BLaER1 (cell line): ENCODE data around the gene SCNN1G.

Experiments
- H3K27ac ChIP-seq: shearing (Covaris generic); formaldehyde crosslinking; 2 replicates; pipeline ENCODE4 v1.8.1; 2022
- H3K27me3 ChIP-seq: shearing (Covaris generic); formaldehyde crosslinking; 2 replicates; pipeline ENCODE4 v1.8.1; 2022
- H3K36me3 ChIP-seq: shearing (Covaris generic); formaldehyde crosslinking; 2 replicates; pipeline ENCODE4 v1.8.1; 2022
- H3K4me1 ChIP-seq: shearing (Covaris generic); formaldehyde crosslinking; 2 replicates; pipeline ENCODE4 v1.8.1; 2022
- H3K4me2 ChIP-seq: shearing (Covaris generic); formaldehyde crosslinking; 2 replicates; pipeline ENCODE4 v1.8.1; 2022
- H3K4me3 ChIP-seq: shearing (Covaris generic); formaldehyde crosslinking; 2 replicates; pipeline ENCODE4 v1.8.1; 2022
- H3K9ac ChIP-seq: shearing (Covaris generic); formaldehyde crosslinking; 2 replicates; pipeline ENCODE4 v1.8.1; 2022
- H3K9me3 ChIP-seq: shearing (Covaris generic); formaldehyde crosslinking; 2 replicates; pipeline ENCODE4 v1.8.1; 2022
- H4K20me1 ChIP-seq: shearing (Covaris generic); formaldehyde crosslinking; 2 replicates; pipeline ENCODE4 v1.8.1; 2022
- Cebpa-rat ChIP-seq: shearing (Covaris generic); IDR thresholded peaks from 2 replicates; pipeline ENCODE4 v1.8.1; 2022

Gene SCNN1G

DNA sequence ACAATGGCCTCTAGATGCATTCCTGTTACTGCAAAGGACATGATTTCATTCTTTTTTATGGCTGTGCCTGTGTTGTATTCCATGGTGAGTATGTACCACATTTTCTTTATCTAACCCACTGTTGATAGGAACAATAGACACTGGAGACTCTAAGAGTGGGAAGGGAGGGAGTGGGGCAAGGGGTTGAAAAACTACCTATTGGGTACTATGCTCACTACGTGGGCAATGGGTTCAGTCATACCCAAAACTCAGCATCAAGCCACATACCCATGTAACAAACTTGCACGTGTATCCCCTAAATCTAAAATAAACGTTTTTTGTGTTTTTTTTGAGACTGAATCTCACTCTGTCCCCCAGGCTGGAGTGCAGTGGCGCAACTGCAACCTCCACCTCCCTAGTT, 72.5 kb downstream of the SCNN1G start:
- TF ChIP-seq Cebpa-rat = no peak
- H3K9ac ChIP-seq = no peak overlapping the region

DNA sequence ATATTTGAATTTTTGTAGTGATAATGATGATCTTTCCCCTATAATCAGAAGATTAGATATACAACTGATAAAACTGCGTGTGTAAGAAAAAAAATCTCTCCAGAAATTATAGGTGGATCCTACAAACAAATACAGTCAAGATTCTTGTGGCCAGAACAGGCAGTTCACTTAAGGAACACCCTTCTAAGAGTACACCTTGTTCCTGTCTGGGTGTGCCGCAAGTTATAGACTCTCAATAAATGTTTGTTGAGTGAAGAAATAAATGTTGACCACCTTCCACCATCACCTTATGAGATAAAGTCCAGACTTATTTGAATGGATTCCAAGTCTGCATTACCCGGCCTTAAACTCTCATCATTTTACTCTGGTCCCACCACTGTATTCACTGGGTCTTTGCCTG, 73.9 kb downstream of the SCNN1G start:
- Histone ChIP-seq H3K27ac (no peak overlapping the region), H4K20me1 (no peaks in the 10 kb centered on the region), H3K36me3 (no peaks in the 10 kb centered on the region), H3K9me3 (0 out of 2 replicates have a peak, but pooled peaks cover 3% of the 10 kb centered on the region), H3K4me3 (no peak overlapping the region), H3K4me1 (no peaks in the 10 kb centered on the region), H3K4me2 (no peak overlapping the region), H3K27me3 (no peaks in the 10 kb centered on the region), H3K9ac (no peak overlapping the region)
- no peak for TF ChIP-seq Cebpa-rat

More for the DNA sequence above, 72.5 kb downstream of the SCNN1G start:
- H3K27ac ChIP-seq = no peak overlapping the region
- no peaks in the 10 kb centered on the region for H4K20me1 ChIP-seq
- H3K4me1 ChIP-seq = no peaks in the 10 kb centered on the region
- H3K9me3 ChIP-seq = peaks cover 9% of the 10 kb centered on the region; the same call in 1 of the 2 replicates
- H3K36me3 ChIP-seq = no peaks in the 10 kb centered on the region
- H3K4me2 ChIP-seq = no peak overlapping the region
- no peaks in the 10 kb centered on the region for H3K27me3 ChIP-seq
- no peak overlapping the region for H3K4me3 ChIP-seq

DNA sequence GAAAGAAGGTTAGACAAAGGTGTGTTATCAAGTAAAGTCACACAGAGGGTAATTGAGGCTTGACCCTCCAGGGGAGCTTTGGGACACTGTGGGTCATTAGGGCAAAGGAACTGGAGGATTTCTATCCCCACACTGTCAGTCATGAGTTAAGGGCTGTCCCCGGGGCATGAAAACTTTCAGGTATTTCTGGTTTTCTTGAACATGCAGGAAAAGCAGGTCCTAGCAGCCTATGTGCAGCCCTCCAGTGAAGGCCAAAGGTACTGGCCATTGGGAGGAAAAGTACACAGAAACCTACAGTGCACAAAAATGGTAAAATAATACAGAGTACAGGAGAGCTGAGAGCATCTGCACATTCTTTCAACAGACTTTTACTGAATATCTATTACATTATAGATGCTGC, 75.1 kb downstream of the SCNN1G start:
- Histone ChIP-seq H3K9ac (no peak overlapping the region), H3K27me3 (no peaks in the 10 kb centered on the region), H3K36me3 (no peaks in the 10 kb centered on the region), H3K4me1 (no peaks in the 10 kb centered on the region), H3K4me3 (no peak overlapping the region), H3K27ac (no peak overlapping the region), H3K9me3 (0 out of 2 replicates have a peak, but pooled peaks cover 3% of the 10 kb centered on the region), H4K20me1 (no peaks in the 10 kb centered on the region), H3K4me2 (no peak overlapping the region)
- no peak for TF ChIP-seq Cebpa-rat

DNA sequence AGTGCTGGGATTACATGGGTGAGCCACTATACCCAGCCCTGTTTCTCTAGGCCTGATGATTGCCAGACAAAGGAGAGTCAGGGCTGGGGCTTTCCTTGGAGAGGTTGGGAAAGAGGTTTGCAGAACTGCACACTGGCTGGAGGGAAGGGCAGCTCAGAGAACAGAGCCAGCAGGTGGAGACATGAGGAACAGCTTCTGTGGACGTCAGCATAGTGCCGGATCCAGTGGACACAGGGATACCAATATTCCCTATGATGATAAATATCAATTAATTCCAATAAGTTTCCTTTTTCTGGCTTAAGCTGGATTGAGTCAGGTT, 76.3 kb downstream of the SCNN1G start:
- H3K27me3 ChIP-seq = no peaks in the 10 kb centered on the region
- no peak overlapping the region for H3K9ac ChIP-seq
- H3K9me3 ChIP-seq = 0 out of 2 replicates have a peak, but pooled peaks cover 3% of the 10 kb centered on the region
- no peak overlapping the region for H3K27ac ChIP-seq
- no peaks in the 10 kb centered on the region for H3K36me3 ChIP-seq
- TF ChIP-seq Cebpa-rat = no peak
- no peak overlapping the region for H3K4me3 ChIP-seq
- H3K4me2 ChIP-seq = no peak overlapping the region
- no peaks in the 10 kb centered on the region for H3K4me1 ChIP-seq
- H4K20me1 ChIP-seq = no peaks in the 10 kb centered on the region
